Lower leg skin (tissue), 4 donors: Measurements from ENCODE around the gene ERC1. TPM values are rescaled to one million over a fixed set of nuclear protein-coding genes. Genes with fewer than 3 reads are reported as not detected.

Source experiments
- DNase-seq, 2 donors: peaks; one replicate each; pipeline ENCODE4 v3.0.0-alpha.2; 2019; ENCODE audit warnings: low spot score in 2 of 2
- H3K4me3 ChIP-seq: fragments of 200-600 bp; sonication (generic); 2 replicates; pipeline ENCODE4 v1.5.1; 2017; ENCODE audit warnings: mild to moderate bottlenecking, low read depth; ENCODE audit not compliant: poor library complexity, severe bottlenecking
- CTCF ChIP-seq, 3 donors: fragments of 450-650 bp; IDR thresholded peaks; one replicate each; pipeline ENCODE4 v1.5.1; 2016; ENCODE audit warnings: antibody characterized with exemption in 3 of 3, mild to moderate bottlenecking in 3 of 3, moderate library complexity in 2 of 3
- POLR2A ChIP-seq, 2 donors: fragments of 450-650 bp; IDR thresholded peaks; one replicate each; pipeline ENCODE4 v1.6.1; 2016 to 2017; ENCODE audit warnings: antibody characterized with exemption in 2 of 2, mild to moderate bottlenecking in 1 of 2, moderate library complexity in 1 of 2
- WGBS, 2 donors: methylation state at CpG; one replicate each; pipeline ENCODE4 v1.1.5; 2018; 5-methylcytosine and 5-hydroxymethylcytosine counted together
- intact Hi-C: fragments of 100-400 bp; cut with DNase I; formaldehyde crosslinking; loops from one replicate; pipeline ENCODE4 v1.15.0; 2023; ENCODE audit warnings: low total_unique reads
- total RNA-seq, 4 donors: library from RNA; depleted of rRNA; stranded (reverse); fragments of >200 nt; gene quantifications; one replicate each; pipeline ENCODE4 v1.1.0, GENCODE V29; 2016

The ERC1 gene
- total RNA-seq, 4 donors from 2014 or later, result 22.1 to 42.7 (median 29.7) TPM

- WGBS, 2 donors, result 86 to 92% methylated on average over 6 of the region's 6 CpGs
- TF ChIP-seq CTCF (IDR thresholded peaks at IDR 0.05) (no peak), POLR2A (IDR thresholded peaks at IDR 0.05) (no peak)
- intact Hi-C loops, result no loop called here
These were observed 462.8 kb downstream of the ERC1 start for GRCh38 chr12:1453810-1454209.

GRCh38 chr12:1456885-1457284 is 465.9 kb downstream of the ERC1 start:
- no peak for DNase-seq
- intact Hi-C loops, result no loop called here
- WGBS, 2 donors, result 95 to 96% methylated on average over 7 of the region's 7 CpGs
- TF ChIP-seq POLR2A (IDR thresholded peaks at IDR 0.05) (no peak), CTCF (IDR thresholded peaks at IDR 0.05) (no peak)
- no peak overlapping the region for H3K4me3 ChIP-seq

More at GRCh38 chr12:1453810-1454209, 462.8 kb downstream of the ERC1 start:
- H3K4me3 ChIP-seq, result no peak overlapping the region
- DNase-seq, result no peak

GRCh38 chr12:1457901-1458300 is 466.9 kb downstream of the ERC1 start:
- intact Hi-C loops, result no loop called here
- 81 to 83% methylated on average over 1 of the region's 1 CpG for WGBS, 2 donors
- TF ChIP-seq CTCF (IDR thresholded peaks at IDR 0.05), result no peak
- no peak overlapping the region for H3K4me3 ChIP-seq
- DNase-seq, result no peak

- 72% methylated on average over 2 of the region's 2 CpGs for WGBS, 2 donors
- no peak overlapping the region for H3K4me3 ChIP-seq
- DNase-seq, result no peak
- TF ChIP-seq CTCF (IDR thresholded peaks at IDR 0.05) (no peak), POLR2A (IDR thresholded peaks at IDR 0.05) (no peak)
- intact Hi-C loops, result no loop called here
These were observed 468.3 kb downstream of the ERC1 start for GRCh38 chr12:1459339-1459738.

- no peak overlapping the region for H3K4me3 ChIP-seq
- DNase-seq, result no peak
- intact Hi-C loops, result no loop called here
- TF ChIP-seq CTCF (IDR thresholded peaks at IDR 0.05), result no peak
- TF ChIP-seq POLR2A (IDR thresholded peaks at IDR 0.05), result no peak
- WGBS, 2 donors, result 31 to 55% methylated on average over 10 of the region's 10 CpGs
These were observed 472.3 kb downstream of the ERC1 start for GRCh38 chr12:1463073-1463905.

GRCh38 chr12:1464925-1465324 is 473.9 kb downstream of the ERC1 start:
- no peak for DNase-seq
- WGBS, 2 donors, result 96% methylated on average over 6 of the region's 6 CpGs
- intact Hi-C loops, result no loop called here
- no peak overlapping the region for H3K4me3 ChIP-seq
- TF ChIP-seq POLR2A (IDR thresholded peaks at IDR 0.05) (no peak), CTCF (IDR thresholded peaks at IDR 0.05) (no peak)
